Measurements from ENCODE around the gene PPM1M.

PPM1M gene

DNA sequence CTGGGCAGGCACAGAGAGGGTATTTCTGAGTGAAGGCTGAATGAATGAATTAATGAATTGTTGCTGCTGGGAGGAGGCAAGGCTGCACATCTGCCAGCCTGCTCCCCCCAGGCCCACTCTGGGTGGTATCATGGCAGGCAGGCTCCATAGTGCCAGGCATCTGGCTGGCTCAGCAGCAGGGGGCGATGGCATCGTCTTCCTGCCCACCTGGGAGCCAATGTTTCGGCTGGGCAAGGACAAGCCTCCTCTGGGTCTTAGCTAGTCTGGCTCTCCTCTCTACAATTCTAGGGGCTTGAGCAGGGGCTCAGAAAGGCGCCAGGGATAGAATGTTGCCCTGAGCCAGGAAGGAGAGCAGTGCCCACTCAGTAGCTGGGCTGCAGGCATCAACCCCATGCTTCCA is 18.4 kb upstream of the PPM1M start:
- Histone ChIP-seq H3K36me3 (ENCODE audit: control insufficient read depth, insufficient read depth, low read length) (no peaks in the 10 kb centered on the region), H3K4me3 (ENCODE audit: low read depth, low read length) (no peak overlapping the region), H3K27ac (no peak overlapping the region), H3K4me2 (ENCODE audit: low read length) (no peak overlapping the region), H3K9ac (no peak overlapping the region), H3K79me2 (no peaks in the 10 kb centered on the region), H3K9me3 (ENCODE audit: control insufficient read depth, low read length) (no peaks in the 10 kb centered on the region), H2AFZ (no peak overlapping the region), H3K27me3 (ENCODE audit: control insufficient read depth, insufficient read depth, low read length) (no peaks in the 10 kb centered on the region), H3K4me1 (no peaks in the 10 kb centered on the region)
- TF ChIP-seq, protein P1, sequence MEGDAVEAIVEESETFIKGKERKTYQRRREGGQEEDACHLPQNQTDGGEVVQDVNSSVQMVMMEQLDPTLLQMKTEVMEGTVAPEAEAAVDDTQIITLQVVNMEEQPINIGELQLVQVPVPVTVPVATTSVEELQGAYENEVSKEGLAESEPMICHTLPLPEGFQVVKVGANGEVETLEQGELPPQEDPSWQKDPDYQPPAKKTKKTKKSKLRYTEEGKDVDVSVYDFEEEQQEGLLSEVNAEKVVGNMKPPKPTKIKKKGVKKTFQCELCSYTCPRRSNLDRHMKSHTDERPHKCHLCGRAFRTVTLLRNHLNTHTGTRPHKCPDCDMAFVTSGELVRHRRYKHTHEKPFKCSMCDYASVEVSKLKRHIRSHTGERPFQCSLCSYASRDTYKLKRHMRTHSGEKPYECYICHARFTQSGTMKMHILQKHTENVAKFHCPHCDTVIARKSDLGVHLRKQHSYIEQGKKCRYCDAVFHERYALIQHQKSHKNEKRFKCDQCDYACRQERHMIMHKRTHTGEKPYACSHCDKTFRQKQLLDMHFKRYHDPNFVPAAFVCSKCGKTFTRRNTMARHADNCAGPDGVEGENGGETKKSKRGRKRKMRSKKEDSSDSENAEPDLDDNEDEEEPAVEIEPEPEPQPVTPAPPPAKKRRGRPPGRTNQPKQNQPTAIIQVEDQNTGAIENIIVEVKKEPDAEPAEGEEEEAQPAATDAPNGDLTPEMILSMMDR (IDR thresholded peaks at IDR 0.05): no peak

DNA sequence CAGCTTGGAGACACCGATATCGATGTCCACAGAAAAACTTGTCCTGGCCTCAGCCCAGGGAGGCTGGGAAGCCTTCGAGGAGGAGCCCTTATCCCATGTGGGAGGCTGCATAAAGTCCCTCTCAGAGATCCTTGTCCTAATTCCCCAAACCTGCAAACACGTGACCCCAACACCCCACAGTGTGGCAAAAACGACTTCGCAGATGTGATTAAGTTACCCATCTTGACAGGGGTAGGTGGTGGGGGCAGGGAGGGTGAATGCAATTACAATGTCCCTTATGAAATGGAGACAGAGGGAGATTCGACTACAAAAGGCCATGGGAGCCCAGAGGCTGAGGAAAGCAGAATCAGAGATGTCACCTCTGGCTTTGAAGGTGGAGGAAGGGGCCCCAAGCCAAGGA is 17.8 kb upstream of the PPM1M start:
- Histone ChIP-seq H3K27me3 (ENCODE audit: control insufficient read depth, insufficient read depth, low read length) (no peaks in the 10 kb centered on the region), H3K4me1 (no peaks in the 10 kb centered on the region), H3K36me3 (ENCODE audit: control insufficient read depth, insufficient read depth, low read length) (no peaks in the 10 kb centered on the region), H3K4me2 (ENCODE audit: low read length) (no peak overlapping the region), H3K79me2 (no peaks in the 10 kb centered on the region), H2AFZ (no peak overlapping the region), H3K27ac (no peak overlapping the region), H3K9ac (no peak overlapping the region), H3K9me3 (ENCODE audit: control insufficient read depth, low read length) (no peaks in the 10 kb centered on the region), H3K4me3 (ENCODE audit: low read depth, low read length) (no peak overlapping the region)
- TF ChIP-seq, protein P1 (IDR thresholded peaks at IDR 0.05): no peak

DNA sequence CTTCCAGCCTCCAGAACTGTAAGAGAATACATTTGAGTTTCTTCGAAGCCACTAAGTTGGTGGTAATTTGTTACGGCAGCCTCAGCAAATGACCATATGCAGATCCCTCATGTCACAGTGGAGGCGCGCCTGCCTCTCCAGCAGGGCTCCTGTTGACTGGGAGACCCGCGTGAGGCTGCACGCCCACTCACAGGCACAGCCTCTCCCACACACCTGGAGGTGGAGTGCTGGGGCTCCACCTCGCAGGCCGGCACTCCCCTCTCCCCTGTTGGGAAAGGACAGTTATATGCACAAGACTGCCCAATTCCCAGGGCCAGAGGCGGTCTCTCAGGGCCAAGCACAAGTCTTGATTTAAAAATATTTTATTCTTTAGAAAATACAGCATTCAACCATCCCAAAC is 17.3 kb upstream of the PPM1M start:
- H3K27ac ChIP-seq: no peak overlapping the region
- H2AFZ ChIP-seq: no peak overlapping the region
- H3K79me2 ChIP-seq: no peaks in the 10 kb centered on the region
- no peaks in the 10 kb centered on the region for H3K4me1 ChIP-seq
- no peaks in the 10 kb centered on the region for H3K36me3 ChIP-seq (ENCODE audit: control insufficient read depth, insufficient read depth, low read length)
- H3K27me3 ChIP-seq (ENCODE audit: control insufficient read depth, insufficient read depth, low read length): no peaks in the 10 kb centered on the region
- H3K4me2 ChIP-seq (ENCODE audit: low read length): no peak overlapping the region
- H3K9me3 ChIP-seq (ENCODE audit: control insufficient read depth, low read length): no peaks in the 10 kb centered on the region
- H3K4me3 ChIP-seq (ENCODE audit: low read depth, low read length): no peak overlapping the region
- TF ChIP-seq, protein P1 (IDR thresholded peaks at IDR 0.05): no peak
- no peak overlapping the region for H3K9ac ChIP-seq

DNA sequence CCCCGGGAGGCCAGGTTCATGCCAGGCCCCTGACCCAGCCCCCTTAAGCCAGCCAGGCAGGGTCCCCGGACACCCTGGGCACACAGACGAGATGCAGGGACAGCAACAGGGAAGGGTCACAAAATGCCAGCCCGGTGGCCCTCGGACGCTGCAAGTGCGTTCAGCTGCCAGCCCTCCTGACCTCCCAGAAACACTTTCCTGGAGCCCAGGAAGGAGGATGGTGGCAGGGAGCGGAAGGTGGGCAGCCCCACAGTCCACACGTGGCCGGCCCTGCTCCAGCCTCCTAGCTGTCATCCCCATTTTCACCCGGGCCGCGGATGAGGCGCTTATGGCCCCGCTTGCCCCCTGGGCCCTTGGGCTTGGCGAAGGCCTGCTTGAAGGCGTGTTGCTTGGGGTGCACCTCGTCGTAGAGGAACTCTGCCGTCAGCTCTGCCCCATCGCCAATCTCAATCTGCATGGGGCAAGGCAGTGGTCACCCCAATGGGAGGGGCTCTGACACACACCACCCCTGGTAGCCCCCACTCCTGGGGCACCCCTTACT is 16.7 kb upstream of the PPM1M start:
- Histone ChIP-seq H3K27ac (no peak overlapping the region), H3K4me2 (ENCODE audit: low read length) (no peak overlapping the region), H3K9me3 (ENCODE audit: control insufficient read depth, low read length) (no peaks in the 10 kb centered on the region), H3K79me2 (no peaks in the 10 kb centered on the region), H3K36me3 (ENCODE audit: control insufficient read depth, insufficient read depth, low read length) (no peaks in the 10 kb centered on the region), H2AFZ (no peak overlapping the region), H3K27me3 (ENCODE audit: control insufficient read depth, insufficient read depth, low read length) (no peaks in the 10 kb centered on the region), H3K9ac (no peak overlapping the region), H3K4me3 (ENCODE audit: low read depth, low read length) (no peak overlapping the region), H3K4me1 (no peaks in the 10 kb centered on the region)
- TF ChIP-seq, protein P1 (IDR thresholded peaks at IDR 0.05): no peak

DNA sequence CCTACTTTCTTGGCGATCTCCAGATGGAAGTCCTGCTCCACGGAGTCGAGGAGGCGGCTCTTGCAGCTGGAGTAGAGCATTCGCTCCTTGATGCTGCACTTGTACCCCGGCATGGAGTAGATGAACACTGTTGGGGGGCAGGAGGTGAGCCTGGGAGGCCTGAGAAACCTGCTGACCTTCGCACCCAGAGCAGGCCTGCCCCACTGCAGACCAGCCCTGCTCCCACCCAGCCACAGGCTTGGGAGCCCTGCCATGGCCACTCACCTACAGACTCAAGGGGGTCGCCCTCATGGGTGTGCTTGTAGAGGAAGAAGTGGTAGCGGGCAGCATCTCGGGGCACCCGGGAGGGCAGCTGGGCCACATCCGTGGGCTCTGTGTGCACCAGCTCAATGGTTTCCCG is 15.9 kb upstream of the PPM1M start:
- H3K9me3 ChIP-seq (ENCODE audit: control insufficient read depth, low read length): no peaks in the 10 kb centered on the region
- TF ChIP-seq, protein P1 (IDR thresholded peaks at IDR 0.05): no peak
- no peak overlapping the region for H3K27ac ChIP-seq
- no peaks in the 10 kb centered on the region for H3K4me1 ChIP-seq
- no peak overlapping the region for H3K4me2 ChIP-seq (ENCODE audit: low read length)
- no peak overlapping the region for H3K4me3 ChIP-seq (ENCODE audit: low read depth, low read length)
- H3K79me2 ChIP-seq: no peaks in the 10 kb centered on the region
- H2AFZ ChIP-seq: no peak overlapping the region
- H3K9ac ChIP-seq: no peak overlapping the region
- H3K27me3 ChIP-seq (ENCODE audit: control insufficient read depth, insufficient read depth, low read length): no peaks in the 10 kb centered on the region
- H3K36me3 ChIP-seq (ENCODE audit: control insufficient read depth, insufficient read depth, low read length): no peaks in the 10 kb centered on the region

Data from parathyroid adenoma (tissue), 2 donors.